ENCODE measurements around the gene FSHR. TPM values are rescaled to one million over a fixed set of nuclear protein-coding genes. Genes with fewer than 3 reads are reported as not detected.

Gene FSHR
- total RNA-seq, 3 donors from 2014 or later: not detected

DNA sequence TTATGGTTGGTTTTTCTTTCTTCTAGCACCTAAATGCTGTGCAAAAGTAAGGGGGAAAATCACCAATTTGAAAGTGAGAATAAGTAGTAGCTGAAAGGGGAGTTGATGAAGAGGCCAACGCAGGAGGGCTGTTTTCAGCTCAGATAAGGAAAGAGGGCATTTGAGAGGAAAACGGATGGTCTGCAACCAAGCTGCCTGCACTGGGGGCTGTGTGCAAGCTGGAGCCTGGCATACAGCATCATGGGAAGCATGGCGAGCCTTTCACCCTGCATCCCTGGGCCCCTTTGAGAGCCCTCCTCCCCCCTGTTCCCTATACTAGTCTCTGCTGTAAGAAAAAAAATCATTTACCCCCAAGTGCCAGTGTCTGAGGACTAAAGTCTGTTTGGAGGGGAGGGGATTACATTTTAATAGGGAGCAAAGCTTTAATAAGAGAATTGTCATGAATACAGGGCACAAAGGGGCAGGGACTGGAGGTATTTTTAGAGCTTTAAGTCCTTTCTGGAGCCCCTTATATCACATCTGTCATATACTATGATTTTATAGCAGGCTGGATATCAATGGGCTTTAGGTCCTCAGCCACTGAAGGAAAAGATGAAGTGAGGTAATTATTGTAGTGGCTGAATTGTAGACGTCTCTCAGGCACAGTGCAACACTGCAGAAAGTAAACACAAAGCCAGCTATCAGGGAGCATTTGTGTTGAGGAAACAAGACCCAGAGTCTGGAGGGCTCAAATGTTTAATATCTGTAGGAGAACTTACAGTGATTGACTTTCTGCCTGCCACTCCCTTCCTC, 120.7 kb downstream of the FSHR start:
- ATAC-seq: no peak
- no peaks in the 10 kb centered on the region for H3K27me3 Mint-ChIP-seq (ENCODE audit: low read depth)
- no peaks in the 10 kb centered on the region for H3K36me3 Mint-ChIP-seq (ENCODE audit: insufficient read depth)
- H3K4me3 Mint-ChIP-seq: no peak overlapping the region
- DNase-seq: no peak
- H3K9me3 Mint-ChIP-seq: no peaks in the 10 kb centered on the region
- H3K4me1 Mint-ChIP-seq (ENCODE audit: low read depth): no peaks in the 10 kb centered on the region

DNA sequence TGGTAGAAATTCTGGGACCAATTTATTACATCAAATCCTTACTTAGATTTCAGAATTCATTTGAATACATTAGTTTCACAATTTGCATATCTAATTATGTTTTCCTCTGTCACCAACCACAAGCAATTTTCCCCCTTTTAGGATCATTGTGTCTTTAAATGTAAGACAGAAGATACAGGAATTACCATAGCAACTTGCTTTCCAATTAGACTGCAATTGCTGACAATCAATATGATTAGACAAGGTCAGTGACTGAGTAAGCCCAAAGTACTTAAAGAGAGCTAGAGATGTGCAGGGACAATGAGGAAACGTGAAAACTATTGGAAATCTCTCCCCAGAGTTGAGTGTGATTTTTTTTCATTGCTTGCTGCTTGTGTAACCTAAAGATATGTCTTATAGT, 121.4 kb downstream of the FSHR start:
- H3K4me3 Mint-ChIP-seq: no peak overlapping the region
- H3K9me3 Mint-ChIP-seq: no peaks in the 10 kb centered on the region
- H3K27me3 Mint-ChIP-seq (ENCODE audit: low read depth): no peaks in the 10 kb centered on the region
- no peak for DNase-seq
- no peaks in the 10 kb centered on the region for H3K36me3 Mint-ChIP-seq (ENCODE audit: insufficient read depth)
- ATAC-seq: no peak
- no peaks in the 10 kb centered on the region for H3K4me1 Mint-ChIP-seq (ENCODE audit: low read depth)

DNA sequence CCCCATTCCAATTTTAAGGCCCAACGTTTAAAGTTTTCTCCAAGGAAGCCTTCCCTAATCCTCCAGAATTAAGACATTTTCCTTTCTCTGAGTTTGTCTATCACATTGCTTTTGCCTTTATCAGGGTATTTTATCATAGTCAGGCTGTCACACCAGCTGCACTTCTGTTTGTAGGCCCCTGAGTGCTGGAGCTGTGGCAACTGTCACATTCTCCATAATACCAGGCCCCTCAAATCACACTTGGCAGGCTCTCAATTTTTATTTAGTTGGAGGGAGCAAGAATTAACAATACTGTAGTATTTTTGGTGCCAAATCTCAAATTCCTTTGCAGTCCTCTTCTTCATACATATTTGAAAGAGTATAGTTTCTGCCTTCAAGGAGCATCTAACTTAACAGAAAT, 122.2 kb downstream of the FSHR start:
- Mint-ChIP-seq H3K36me3 (ENCODE audit: insufficient read depth) (no peaks in the 10 kb centered on the region), H3K9me3 (no peaks in the 10 kb centered on the region), H3K27me3 (ENCODE audit: low read depth) (no peaks in the 10 kb centered on the region), H3K4me3 (no peak overlapping the region), H3K4me1 (ENCODE audit: low read depth) (no peaks in the 10 kb centered on the region)
- ATAC-seq (no peak), DNase-seq (no peak)

DNA sequence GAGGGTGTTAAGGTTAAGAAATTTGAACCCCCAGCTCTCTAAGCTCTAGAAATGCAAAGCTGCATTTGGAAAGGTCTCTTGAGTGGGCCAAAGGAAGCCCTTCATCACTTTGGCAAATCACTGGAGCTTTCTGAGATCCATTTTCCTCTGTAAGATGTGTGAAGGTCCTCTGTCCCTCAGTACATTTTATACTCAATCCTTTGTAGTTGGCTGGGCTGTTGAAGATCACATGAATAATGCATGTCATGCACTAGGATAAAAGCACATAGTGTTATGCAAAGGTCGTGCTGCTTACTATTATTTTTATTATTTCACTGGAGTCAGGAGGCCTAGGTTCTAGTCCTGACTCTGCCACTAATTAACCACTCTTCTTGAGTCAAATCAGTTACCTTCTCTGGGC, 124.9 kb downstream of the FSHR start:
- Mint-ChIP-seq H3K4me1 (ENCODE audit: low read depth) (no peaks in the 10 kb centered on the region), H3K9me3 (no peaks in the 10 kb centered on the region), H3K4me3 (no peak overlapping the region), H3K36me3 (ENCODE audit: insufficient read depth) (no peaks in the 10 kb centered on the region), H3K27me3 (ENCODE audit: low read depth) (no peaks in the 10 kb centered on the region)
- DNase-seq (no peak), ATAC-seq (no peak)

DNA sequence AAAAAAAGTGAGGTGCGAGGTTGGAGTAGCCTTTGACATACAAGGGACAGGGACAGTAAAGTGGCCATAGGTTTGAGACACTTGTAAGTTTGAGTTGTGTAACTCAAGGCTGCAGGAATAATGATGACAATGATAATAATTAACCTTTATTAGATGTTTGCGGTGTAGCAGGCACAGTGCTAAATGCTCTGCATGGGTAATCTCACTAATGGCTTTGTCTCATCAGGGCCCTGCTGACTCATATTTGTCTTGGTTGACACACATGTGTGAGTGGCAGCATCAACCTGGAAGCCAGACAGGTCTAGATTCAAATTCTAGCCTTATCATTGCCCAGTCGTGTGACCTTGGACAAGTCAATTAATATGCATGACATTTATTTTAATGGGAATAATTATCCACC, 126.2 kb downstream of the FSHR start:
- H3K36me3 Mint-ChIP-seq (ENCODE audit: insufficient read depth): no peaks in the 10 kb centered on the region

DNA sequence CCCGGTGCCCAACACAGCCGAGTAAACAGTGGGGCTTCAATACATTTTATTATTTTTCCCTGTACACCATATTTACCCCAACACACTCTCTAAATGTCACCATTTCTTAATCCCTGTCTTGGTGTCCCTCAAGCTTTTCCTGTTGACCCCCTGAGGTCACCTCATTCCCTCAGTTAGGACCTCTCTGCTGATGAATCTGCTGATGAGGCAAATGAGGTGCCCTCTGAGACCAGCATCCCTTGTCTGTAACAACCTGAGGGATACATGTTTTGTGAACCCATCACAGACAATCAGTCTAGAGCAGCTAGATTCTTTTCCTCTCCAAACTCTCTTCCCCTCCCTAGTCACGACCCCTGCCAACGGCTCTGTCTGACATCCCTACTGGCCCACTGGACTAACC, 127.6 kb downstream of the FSHR start:
- Mint-ChIP-seq H3K27me3 (ENCODE audit: low read depth) (no peaks in the 10 kb centered on the region), H3K4me3 (no peak overlapping the region), H3K4me1 (ENCODE audit: low read depth) (no peaks in the 10 kb centered on the region), H3K9me3 (no peaks in the 10 kb centered on the region), H3K36me3 (ENCODE audit: insufficient read depth) (no peaks in the 10 kb centered on the region)
- DNase-seq: no peak
- ATAC-seq: no peak

More for the DNA sequence above, 126.2 kb downstream of the FSHR start:
- ATAC-seq: no peak
- H3K27me3 Mint-ChIP-seq (ENCODE audit: low read depth): no peaks in the 10 kb centered on the region
- H3K4me3 Mint-ChIP-seq: no peak overlapping the region
- no peaks in the 10 kb centered on the region for H3K9me3 Mint-ChIP-seq
- DNase-seq: no peak
- H3K4me1 Mint-ChIP-seq (ENCODE audit: low read depth): no peaks in the 10 kb centered on the region

DNA sequence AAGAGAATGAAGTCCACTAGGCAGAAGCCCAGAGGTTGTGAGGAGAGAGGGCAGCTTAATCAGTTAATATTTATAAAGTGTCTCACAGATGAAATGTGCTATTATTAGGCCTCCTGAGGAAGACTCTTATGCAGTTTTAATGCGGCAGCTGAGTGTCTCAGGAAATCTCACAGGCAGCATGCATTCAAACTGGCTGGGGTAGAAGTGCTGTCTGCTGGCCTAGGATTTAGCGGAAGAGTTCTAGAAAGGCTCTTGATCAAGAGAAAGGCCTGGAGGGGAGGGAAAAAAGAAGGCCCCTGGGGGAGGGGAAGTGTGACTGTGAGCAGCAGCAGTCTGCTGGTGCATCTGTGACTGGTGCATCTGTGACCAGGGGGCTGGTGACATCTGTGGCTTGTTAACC, 133.0 kb downstream of the FSHR start:
- no peaks in the 10 kb centered on the region for H3K36me3 Mint-ChIP-seq (ENCODE audit: insufficient read depth)
- no peak overlapping the region for H3K4me3 Mint-ChIP-seq
- H3K9me3 Mint-ChIP-seq: peaks cover 3% of the 10 kb centered on the region
- DNase-seq (no peak), ATAC-seq (no peak)
- no peaks in the 10 kb centered on the region for H3K4me1 Mint-ChIP-seq (ENCODE audit: low read depth)
- peaks cover under 1% of the 10 kb centered on the region for H3K27me3 Mint-ChIP-seq (ENCODE audit: low read depth)

DNA sequence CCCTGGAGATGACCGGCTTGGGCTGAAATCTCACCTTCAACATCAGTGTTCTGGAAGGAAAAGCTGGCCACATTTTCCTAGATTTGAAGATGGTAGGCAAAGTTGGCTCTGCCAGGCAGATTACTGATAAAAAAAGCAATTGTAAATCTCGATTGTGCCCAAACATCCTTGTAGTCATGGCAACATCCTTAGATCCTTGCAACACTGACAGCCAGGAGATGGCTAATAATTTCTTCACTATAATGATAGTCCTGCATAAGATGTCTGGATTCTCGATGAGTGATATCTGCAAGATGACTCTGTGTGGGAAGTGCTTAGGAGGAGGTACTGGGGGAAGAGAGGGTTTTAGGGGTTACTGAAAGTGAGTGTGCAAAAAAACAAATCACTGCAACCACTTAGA, 149.1 kb downstream of the FSHR start:
- no peaks in the 10 kb centered on the region for H3K4me1 Mint-ChIP-seq (ENCODE audit: low read depth)
- H3K9me3 Mint-ChIP-seq: no peaks in the 10 kb centered on the region
- H3K4me3 Mint-ChIP-seq: no peak overlapping the region
- ATAC-seq (no peak), DNase-seq (no peak)
- no peaks in the 10 kb centered on the region for H3K36me3 Mint-ChIP-seq (ENCODE audit: insufficient read depth)
- peaks cover 3% of the 10 kb centered on the region for H3K27me3 Mint-ChIP-seq (ENCODE audit: low read depth)

DNA sequence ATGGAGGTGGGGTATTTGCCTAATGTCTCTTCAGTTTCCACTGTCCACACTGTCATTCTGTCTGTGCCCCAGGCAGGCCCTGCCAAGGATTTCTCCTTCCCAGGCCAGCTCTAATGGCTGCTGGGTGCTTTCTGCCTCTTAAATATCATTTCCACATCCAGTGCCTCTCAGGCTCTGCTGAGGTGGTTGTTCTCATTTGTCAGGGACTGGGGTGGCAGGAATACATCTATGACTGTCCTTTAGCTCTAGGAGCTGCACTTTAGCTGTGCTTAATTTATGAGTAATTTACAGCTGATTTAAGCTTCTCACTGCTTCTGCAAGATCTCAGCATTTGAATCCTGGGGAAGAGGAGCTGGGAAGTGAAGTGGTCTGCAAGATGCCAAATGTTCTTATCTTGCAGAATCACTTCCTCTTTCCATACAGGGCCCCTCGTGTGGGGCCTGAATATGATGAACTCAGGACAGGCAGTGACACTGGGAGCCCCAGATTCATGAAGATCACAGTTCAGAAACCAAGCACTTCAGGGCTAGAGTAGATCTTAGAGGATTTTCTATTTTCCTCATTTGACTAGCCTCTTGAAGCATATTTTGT, 150.2 kb downstream of the FSHR start:
- H3K9me3 Mint-ChIP-seq: no peaks in the 10 kb centered on the region
- H3K4me3 Mint-ChIP-seq: no peak overlapping the region
- H3K36me3 Mint-ChIP-seq (ENCODE audit: insufficient read depth): no peaks in the 10 kb centered on the region
- no peak for ATAC-seq
- no peak for DNase-seq
- H3K4me1 Mint-ChIP-seq (ENCODE audit: low read depth): no peaks in the 10 kb centered on the region
- peaks cover 3% of the 10 kb centered on the region for H3K27me3 Mint-ChIP-seq (ENCODE audit: low read depth)

DNA sequence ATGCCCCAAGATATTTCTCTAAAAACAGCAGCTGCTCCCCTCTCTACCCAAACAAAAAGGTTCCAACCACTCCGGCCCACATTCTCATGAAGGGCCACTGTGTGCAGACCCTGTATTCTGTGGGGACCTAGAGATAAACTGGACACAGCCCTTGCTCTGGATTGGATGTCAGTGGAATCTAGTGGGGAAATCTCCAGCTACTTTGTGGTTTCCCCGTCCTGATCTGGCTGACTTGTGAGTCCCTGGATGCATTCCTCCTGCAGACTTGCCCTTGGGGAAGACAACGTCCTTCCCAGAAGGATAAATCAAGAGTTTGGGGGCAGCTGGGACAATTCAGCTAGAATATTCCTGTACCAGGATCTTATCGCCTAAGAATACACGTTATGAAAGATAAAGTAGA, 151.1 kb downstream of the FSHR start:
- H3K4me1 Mint-ChIP-seq (ENCODE audit: low read depth): no peaks in the 10 kb centered on the region
- DNase-seq (no peak), ATAC-seq (no peak)
- H3K36me3 Mint-ChIP-seq (ENCODE audit: insufficient read depth): no peaks in the 10 kb centered on the region
- H3K4me3 Mint-ChIP-seq: no peak overlapping the region
- H3K9me3 Mint-ChIP-seq: no peaks in the 10 kb centered on the region
- peaks cover 3% of the 10 kb centered on the region for H3K27me3 Mint-ChIP-seq (ENCODE audit: low read depth)

DNA sequence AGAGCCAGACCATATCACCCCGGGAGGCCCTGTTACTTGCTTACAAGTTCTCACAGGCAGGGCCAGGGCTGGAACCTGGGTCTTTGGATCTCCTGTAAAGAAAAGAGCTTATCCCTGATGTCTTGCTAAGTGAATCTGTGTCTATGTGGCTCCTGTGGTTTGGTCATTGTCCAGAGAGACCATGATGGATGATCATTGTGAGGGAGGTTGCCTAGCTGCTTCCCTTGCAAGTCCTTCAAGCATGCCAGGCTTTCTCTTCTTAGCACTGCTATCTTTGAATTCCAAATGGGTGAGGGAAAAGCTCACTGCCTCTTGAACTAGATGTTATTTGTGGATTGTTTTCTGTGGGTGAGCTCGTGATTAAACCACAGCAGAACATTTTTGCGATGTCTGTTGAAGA, 151.6 kb downstream of the FSHR start:
- Mint-ChIP-seq H3K4me3 (no peak overlapping the region), H3K36me3 (ENCODE audit: insufficient read depth) (no peaks in the 10 kb centered on the region), H3K9me3 (no peaks in the 10 kb centered on the region), H3K4me1 (ENCODE audit: low read depth) (no peaks in the 10 kb centered on the region), H3K27me3 (ENCODE audit: low read depth) (peaks cover 3% of the 10 kb centered on the region)
- DNase-seq (no peak), ATAC-seq (no peak)

DNA sequence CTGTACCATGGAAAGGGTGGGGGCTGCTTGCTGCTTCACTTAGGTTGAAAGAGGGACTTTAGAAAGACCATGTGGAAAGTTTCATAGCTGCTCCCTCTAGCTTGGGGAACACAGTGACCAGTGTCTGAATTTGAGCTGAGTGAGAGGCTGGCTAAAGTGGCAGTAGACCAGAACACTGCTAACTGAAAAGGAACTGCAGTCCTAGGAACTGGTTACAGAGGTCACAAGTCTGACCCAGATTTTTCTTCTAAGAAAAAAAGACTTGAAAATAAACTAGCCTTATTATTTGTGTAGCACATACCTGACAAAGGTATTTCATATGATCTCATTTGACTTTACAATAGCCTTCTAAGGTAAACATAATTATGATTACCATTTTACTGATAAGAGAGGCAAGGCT, 153.6 kb downstream of the FSHR start:
- no peak for DNase-seq
- no peaks in the 10 kb centered on the region for H3K9me3 Mint-ChIP-seq
- ATAC-seq: no peak
- H3K4me1 Mint-ChIP-seq (ENCODE audit: low read depth): no peaks in the 10 kb centered on the region
- peaks cover 4% of the 10 kb centered on the region for H3K27me3 Mint-ChIP-seq (ENCODE audit: low read depth)
- no peaks in the 10 kb centered on the region for H3K36me3 Mint-ChIP-seq (ENCODE audit: insufficient read depth)
- H3K4me3 Mint-ChIP-seq: no peak overlapping the region

DNA sequence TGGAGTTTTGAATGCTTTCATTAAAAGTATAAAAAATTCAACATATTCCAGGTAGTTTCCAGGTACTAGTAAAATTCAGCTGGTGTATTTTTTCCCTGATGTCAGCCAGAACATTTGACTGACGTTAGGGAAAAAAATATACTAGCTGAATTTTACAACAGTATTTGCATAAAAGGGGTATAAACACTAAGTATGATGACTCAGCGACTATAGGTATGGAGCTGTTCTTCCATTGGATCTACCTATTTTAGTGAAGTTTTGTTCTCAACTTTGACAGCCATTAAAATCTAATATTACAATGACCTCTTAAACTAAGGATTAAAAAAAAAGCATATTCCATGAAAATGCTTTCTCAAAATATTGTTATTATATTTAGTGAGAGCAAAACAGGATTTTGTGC, 155.9 kb downstream of the FSHR start:
- Mint-ChIP-seq H3K36me3 (ENCODE audit: insufficient read depth) (no peaks in the 10 kb centered on the region), H3K4me1 (ENCODE audit: low read depth) (no peaks in the 10 kb centered on the region), H3K27me3 (ENCODE audit: low read depth) (peaks cover 2% of the 10 kb centered on the region), H3K9me3 (no peaks in the 10 kb centered on the region), H3K4me3 (no peak overlapping the region)
- DNase-seq (no peak), ATAC-seq (no peak)

DNA sequence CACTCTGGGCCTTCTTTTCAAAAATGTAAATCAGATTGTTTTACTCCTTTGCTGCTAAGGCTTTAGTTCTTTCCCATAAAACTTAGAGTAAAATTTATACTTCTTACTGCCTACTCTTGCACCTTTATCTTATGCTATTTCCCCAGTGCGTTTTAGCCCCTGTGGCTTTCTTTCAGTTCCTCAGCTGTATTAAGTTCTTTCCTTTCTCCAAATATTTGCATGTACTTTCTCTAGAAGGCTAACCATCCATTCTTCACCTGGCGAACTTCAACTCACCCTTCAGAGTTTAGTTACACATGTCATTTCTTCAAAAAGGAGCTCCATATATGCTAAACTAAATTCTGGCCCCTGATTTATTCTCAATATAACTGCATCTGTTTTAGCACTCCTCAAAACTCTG, 160.7 kb downstream of the FSHR start:
- H3K4me3 Mint-ChIP-seq: no peak overlapping the region
- ATAC-seq: no peak
- no peaks in the 10 kb centered on the region for H3K9me3 Mint-ChIP-seq
- peaks cover 2% of the 10 kb centered on the region for H3K27me3 Mint-ChIP-seq (ENCODE audit: low read depth)
- no peak for DNase-seq
- H3K36me3 Mint-ChIP-seq (ENCODE audit: insufficient read depth): no peaks in the 10 kb centered on the region
- H3K4me1 Mint-ChIP-seq (ENCODE audit: low read depth): no peaks in the 10 kb centered on the region

DNA sequence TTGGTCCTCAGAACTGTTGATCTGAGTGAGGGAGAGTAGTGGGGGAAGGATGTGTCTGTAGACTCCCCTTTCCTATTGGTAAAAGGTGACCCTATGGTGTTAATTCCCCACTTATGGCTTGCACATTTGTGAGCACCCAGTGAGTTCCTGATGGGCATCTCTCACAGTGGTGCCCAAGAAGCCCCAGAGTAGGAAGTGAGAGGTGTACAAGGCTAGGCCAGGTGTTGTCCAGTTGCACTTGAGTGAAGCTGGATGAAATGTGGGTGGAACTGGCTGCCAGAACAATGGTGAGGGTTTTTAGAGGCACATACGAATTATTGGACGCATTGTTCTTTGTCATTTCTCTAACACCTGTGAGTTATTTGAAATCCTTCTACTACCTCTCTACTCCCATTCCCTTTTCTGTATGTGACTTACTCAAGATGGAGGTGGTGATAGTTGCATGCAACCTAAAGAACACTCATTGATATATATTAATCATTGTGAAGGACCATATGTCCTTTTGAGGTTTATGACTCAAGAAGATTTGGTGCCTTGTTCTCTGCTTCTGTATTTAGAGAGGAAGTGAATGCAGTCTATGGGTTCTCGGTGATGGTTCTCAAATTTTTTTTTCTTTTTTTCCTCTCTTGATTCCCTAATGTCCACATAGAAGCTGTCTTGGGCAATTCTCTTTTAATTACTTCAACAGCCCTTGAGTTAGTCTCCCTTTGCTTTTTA, 162.7 kb downstream of the FSHR start:
- no peaks in the 10 kb centered on the region for H3K9me3 Mint-ChIP-seq
- no peaks in the 10 kb centered on the region for H3K4me1 Mint-ChIP-seq (ENCODE audit: low read depth)
- H3K4me3 Mint-ChIP-seq: no peak overlapping the region
- ATAC-seq (no peak), DNase-seq (no peak)
- H3K36me3 Mint-ChIP-seq (ENCODE audit: insufficient read depth): no peaks in the 10 kb centered on the region
- H3K27me3 Mint-ChIP-seq (ENCODE audit: low read depth): peaks cover 2% of the 10 kb centered on the region

Data from activated T-cell treated with anti-CD3 and anti-CD28 coated beads, Interleukin-2, amount 50 U/mL, for 4 hours (primary cell).